OCI-LY1 (cell line): ENCODE results near the gene APCDD1.

ENCODE experiments used
- EZH2 ChIP-seq: fragments of 200-600 bp; sonication (generic), shearing (Covaris generic); IDR thresholded peaks from 2 replicates; pipeline ENCODE4 v1.8.0; 2017; ENCODE audit warnings: borderline replicate concordance, mixed run types, mild to moderate bottlenecking, antibody characterized with exemption, low read length, moderate library complexity, mixed read lengths
- TF ChIP-seq, protein P1 (sequence below): fragments of 200-600 bp; sonication (generic), shearing (Covaris generic); IDR thresholded peaks from 2 replicates; pipeline ENCODE4 v1.5.1; 2017; ENCODE audit warnings: mild to moderate bottlenecking, antibody characterized with exemption, low read length, moderate library complexity, mixed read lengths

DNA sequence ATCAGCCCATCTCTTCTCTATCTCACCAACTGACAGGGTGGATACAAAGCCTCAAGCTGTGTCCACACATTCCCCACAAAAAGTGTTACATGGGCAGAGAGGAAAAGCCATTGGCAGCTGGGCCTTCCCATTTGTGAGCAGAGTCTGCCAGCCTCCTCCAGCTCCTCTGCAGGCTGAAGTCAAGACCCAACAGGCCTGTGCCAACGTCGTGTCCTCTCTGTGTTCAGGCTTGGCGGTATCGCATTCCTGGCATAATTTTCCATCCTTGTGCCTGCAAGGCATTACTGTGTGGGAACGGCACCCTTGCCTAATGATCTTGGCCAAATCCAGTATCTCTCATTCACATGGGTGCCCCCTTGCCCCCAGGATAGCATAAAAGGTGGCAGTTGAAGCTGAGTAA is 41.5 kb upstream of the APCDD1 start:
- TF ChIP-seq, protein P1, sequence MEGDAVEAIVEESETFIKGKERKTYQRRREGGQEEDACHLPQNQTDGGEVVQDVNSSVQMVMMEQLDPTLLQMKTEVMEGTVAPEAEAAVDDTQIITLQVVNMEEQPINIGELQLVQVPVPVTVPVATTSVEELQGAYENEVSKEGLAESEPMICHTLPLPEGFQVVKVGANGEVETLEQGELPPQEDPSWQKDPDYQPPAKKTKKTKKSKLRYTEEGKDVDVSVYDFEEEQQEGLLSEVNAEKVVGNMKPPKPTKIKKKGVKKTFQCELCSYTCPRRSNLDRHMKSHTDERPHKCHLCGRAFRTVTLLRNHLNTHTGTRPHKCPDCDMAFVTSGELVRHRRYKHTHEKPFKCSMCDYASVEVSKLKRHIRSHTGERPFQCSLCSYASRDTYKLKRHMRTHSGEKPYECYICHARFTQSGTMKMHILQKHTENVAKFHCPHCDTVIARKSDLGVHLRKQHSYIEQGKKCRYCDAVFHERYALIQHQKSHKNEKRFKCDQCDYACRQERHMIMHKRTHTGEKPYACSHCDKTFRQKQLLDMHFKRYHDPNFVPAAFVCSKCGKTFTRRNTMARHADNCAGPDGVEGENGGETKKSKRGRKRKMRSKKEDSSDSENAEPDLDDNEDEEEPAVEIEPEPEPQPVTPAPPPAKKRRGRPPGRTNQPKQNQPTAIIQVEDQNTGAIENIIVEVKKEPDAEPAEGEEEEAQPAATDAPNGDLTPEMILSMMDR: no peak
- no peak for TF ChIP-seq EZH2
